H1 (cell line): ENCODE data around the gene HBEGF. TPM values are rescaled to one million over a fixed set of nuclear protein-coding genes. Genes with fewer than 3 reads are reported as not detected.

Experiments
- CTCF ChIA-PET: fragments of 300-600 bp; sonication (Branson Sonifier 250); formaldehyde crosslinking; loops from one replicate; lab custom pipeline; 2021; ENCODE audit not compliant: partially characterized antibody; lab: Charles Lee
- POLR2A ChIA-PET: fragments of 300-600 bp; sonication (Branson Sonifier 250); formaldehyde crosslinking; loops from one replicate; lab custom pipeline; 2021; ENCODE audit warnings: inconsistent platforms; ENCODE audit not compliant: partially characterized antibody; lab: Charles Lee
- DNase-seq, 2 experiments: peaks; one replicate each; pipeline versions ENCODE4 v3.0.0 to v3.0.0-alpha.2; 2010 to 2022; ENCODE audit warnings: low spot score in 2 of 2, low read depth in 1 of 2, mixed read lengths in 1 of 2
- FAIRE-seq: peaks from 2 replicates; lab custom pipeline; 2011; peaks lifted over from hg19 to GRCh38; lab: Jason Lieb, UNC
- H2AFZ ChIP-seq: 2 replicates; pipeline ENCODE4 v1.8.1; 2012; ENCODE audit warnings: low read length, inconsistent platforms
- H2AK5ac ChIP-seq: 2 replicates; pipeline ENCODE4 v1.6.1; 2013; ENCODE audit warnings: low read depth, low read length
- H2BK120ac ChIP-seq: replicated peaks from 2 replicates; pipeline ENCODE3; 2013; ENCODE audit warnings: low read depth, low read length, inconsistent platforms
- H2BK12ac ChIP-seq: 2 replicates; pipeline ENCODE4 v1.6.1; 2013; ENCODE audit warnings: low read depth, low read length
- H2BK15ac ChIP-seq: 2 replicates; pipeline ENCODE4 v1.6.1; 2013; ENCODE audit warnings: low read length
- H2BK20ac ChIP-seq: 2 replicates; pipeline ENCODE4 v1.6.1; 2013; ENCODE audit warnings: low read length
- H2BK5ac ChIP-seq: 2 replicates; pipeline ENCODE4 v1.6.1; 2013; ENCODE audit warnings: low read depth, low read length
- H3K14ac ChIP-seq: 2 replicates; pipeline ENCODE4 v1.6.1; 2013; ENCODE audit warnings: inconsistent platforms; ENCODE audit not compliant: insufficient read length
- H3K18ac ChIP-seq: 2 replicates; pipeline ENCODE4 v1.6.1; 2013; ENCODE audit warnings: low read length; ENCODE audit errors: extremely low read depth
- H3K23ac ChIP-seq: 2 replicates; pipeline ENCODE4 v1.6.1; 2013; ENCODE audit warnings: inconsistent platforms; ENCODE audit not compliant: insufficient read length
- H3K23me2 ChIP-seq: 2 replicates; pipeline ENCODE4 v1.6.1; 2013; ENCODE audit warnings: low read depth, low read length
- H3K27ac ChIP-seq: 2 replicates; pipeline ENCODE4 v1.6.1; 2011; ENCODE audit warnings: low read depth, low read length, inconsistent platforms
- H3K27me3 ChIP-seq, 4 experiments: replicated peaks in 1 of 4; 1 replicate in 1 of 4; 2 replicates in 3 of 4; pipeline versions ENCODE4 v1.6.1 to v1.8.1; 2011 to 2013; ENCODE audit warnings: low read length in 3 of 4, mild to moderate bottlenecking in 3 of 4, inconsistent platforms in 2 of 4, mixed read lengths in 2 of 4, moderate library complexity in 1 of 4; ENCODE audit not compliant: control insufficient read depth in 3 of 4, insufficient read depth in 3 of 4; ENCODE audit errors: extremely low read depth in 1 of 4
- H3K36me3 ChIP-seq, 4 experiments: 2 replicates each; pipeline versions ENCODE4 v1.6.1 to v1.8.1; 2011 to 2013; ENCODE audit warnings: mild to moderate bottlenecking in 4 of 4, low read length in 3 of 4, moderate library complexity in 2 of 4, control low read depth in 1 of 4, inconsistent platforms in 1 of 4; ENCODE audit not compliant: insufficient read depth in 4 of 4, control insufficient read depth in 2 of 4
- H3K4ac ChIP-seq: replicated peaks from 2 replicates; pipeline ENCODE3; 2013; ENCODE audit warnings: low read length, low read depth, mixed read lengths, inconsistent platforms; ENCODE audit not compliant: insufficient read length
- H3K4me1 ChIP-seq, 4 experiments: replicated peaks in 1 of 4; 1 replicate in 1 of 4; 2 replicates in 3 of 4; pipeline versions ENCODE4 v1.6.1 to v1.8.1; 2011 to 2013; ENCODE audit warnings: low read length in 3 of 4, inconsistent platforms in 2 of 4, mixed read lengths in 1 of 4; ENCODE audit not compliant: insufficient read depth in 4 of 4, control insufficient read depth in 3 of 4
- H3K4me2 ChIP-seq, 2 experiments: 2 replicates each; pipeline versions ENCODE4 v1.6.1 to v1.8.1; 2011 to 2013; ENCODE audit warnings: low read depth in 2 of 2, low read length in 2 of 2, control low read depth in 1 of 2, inconsistent platforms in 1 of 2, mild to moderate bottlenecking in 1 of 2; ENCODE audit not compliant: insufficient read depth in 1 of 2
- H3K4me3 ChIP-seq, 4 experiments: fragments of 200-600, 300-600 bp in 1 of 4; sonication (generic), shearing (Covaris generic), sonication (Bioruptor Twin) in 1 of 4; 2 replicates each; pipeline versions ENCODE4 v1.5.1 to v1.8.1; 2011 to 2016; ENCODE audit warnings: low read length in 4 of 4, low read depth in 3 of 4, control low read depth in 2 of 4, inconsistent platforms in 2 of 4, mild to moderate bottlenecking in 2 of 4, mixed read lengths in 1 of 4, moderate library complexity in 1 of 4; ENCODE audit not compliant: insufficient read depth in 2 of 4; ENCODE audit errors: extremely low read depth in 1 of 4
- H3K56ac ChIP-seq: replicated peaks from 2 replicates; pipeline ENCODE3; 2013; ENCODE audit warnings: low read depth, mild to moderate bottlenecking, mixed read lengths, low read length, inconsistent platforms; ENCODE audit not compliant: insufficient read length
- H3K79me1 ChIP-seq: 2 replicates; pipeline ENCODE4 v1.6.1; 2013; ENCODE audit warnings: low read depth, low read length, control low read depth
- H3K79me2 ChIP-seq, 2 experiments: 2 replicates each; pipeline versions ENCODE4 v1.6.1 to v1.8.1; 2012 to 2013; ENCODE audit warnings: low read length in 2 of 2, mild to moderate bottlenecking in 2 of 2, inconsistent platforms in 1 of 2; ENCODE audit not compliant: insufficient read depth in 2 of 2, control insufficient read depth in 1 of 2
- H3K9ac ChIP-seq, 4 experiments: replicated peaks in 1 of 4; 1 replicate in 1 of 4; 2 replicates in 3 of 4; pipeline versions ENCODE4 v1.6.1 to v1.8.1; 2011 to 2013; ENCODE audit warnings: low read depth in 3 of 4, low read length in 3 of 4, control low read depth in 2 of 4, mild to moderate bottlenecking in 2 of 4, moderate library complexity in 2 of 4, inconsistent platforms in 1 of 4; ENCODE audit errors: extremely low read depth in 1 of 4
- H3K9me3 ChIP-seq, 2 experiments: 2 replicates each; pipeline versions ENCODE4 v1.6.1 to v1.8.1; 2012 to 2013; ENCODE audit warnings: mild to moderate bottlenecking in 2 of 2, moderate library complexity in 2 of 2, control low read depth in 1 of 2, inconsistent platforms in 1 of 2, low read depth in 1 of 2, low read length in 1 of 2, mixed read lengths in 1 of 2; ENCODE audit not compliant: insufficient read depth in 2 of 2
- H4K20me1 ChIP-seq, 2 experiments: replicated peaks in 1 of 2; 2 replicates each; pipeline versions ENCODE3 to v1.8.1; 2011 to 2013; ENCODE audit warnings: inconsistent platforms in 2 of 2, low read length in 2 of 2, mild to moderate bottlenecking in 1 of 2; ENCODE audit not compliant: insufficient read depth in 2 of 2, control insufficient read depth in 1 of 2
- H4K5ac ChIP-seq: 2 replicates; pipeline ENCODE4 v1.6.1; 2013; ENCODE audit warnings: low read length, low read depth, mixed read lengths, inconsistent platforms; ENCODE audit not compliant: insufficient read length
- H4K8ac ChIP-seq: 2 replicates; pipeline ENCODE4 v1.8.0; 2013; ENCODE audit warnings: mild to moderate bottlenecking, moderate library complexity, low read length, inconsistent platforms; ENCODE audit not compliant: insufficient read depth; ENCODE audit errors: extremely low read depth
- H4K91ac ChIP-seq: replicated peaks from 2 replicates; pipeline ENCODE3; 2013; ENCODE audit warnings: low read length, mixed read lengths, inconsistent platforms; ENCODE audit not compliant: insufficient read length
- CBX8 ChIP-seq: fragments of 300-800, 300-1000 bp; sonication (generic); IDR thresholded peaks from 2 replicates; pipeline ENCODE4 v1.7.1; 2016; ENCODE audit warnings: low read depth, low read length, borderline replicate concordance
- EGR1 ChIP-seq: IDR thresholded peaks from 2 replicates; pipeline ENCODE4 v1.6.1; 2011; ENCODE audit warnings: low read depth, low read length, borderline replicate concordance
- NANOG ChIP-seq: IDR thresholded peaks from 2 replicates; pipeline ENCODE4 v1.6.1; 2011; ENCODE audit warnings: low read length, low read depth, mild to moderate bottlenecking, inconsistent platforms; ENCODE audit not compliant: insufficient read depth, poor library complexity, severe bottlenecking
- SUZ12 ChIP-seq: fragments of 200-600 bp; sonication (generic); IDR thresholded peaks from 2 replicates; pipeline ENCODE4 v1.6.1; 2012; ENCODE audit warnings: mild to moderate bottlenecking, inconsistent platforms, low read length, moderate library complexity, mixed read lengths
- TAF1 ChIP-seq: IDR thresholded peaks from 2 replicates; pipeline ENCODE4 v1.6.1; 2011; ENCODE audit warnings: mild to moderate bottlenecking, low read depth, low read length
- TEAD4 ChIP-seq: IDR thresholded peaks from 2 replicates; pipeline ENCODE4 v1.6.1; 2012; ENCODE audit warnings: low read depth, low read length, inconsistent platforms, mixed read lengths
- WGBS, 2 experiments: shearing (Covaris generic) in 1 of 2; methylation state at CpG; one replicate each; pipeline versions ENCODE4 v1.1.6 to v1.1.7; 2013 to 2015; ENCODE audit warnings: low lambda C conversion rate in 2 of 2, mixed read lengths in 2 of 2, inconsistent platforms in 1 of 2, low coverage in 1 of 2, missing lambda C conversion rate in 1 of 2; ENCODE audit not compliant: insufficient replicate concordance in 2 of 2, insufficient coverage in 1 of 2, insufficient read length in 1 of 2; ENCODE audit errors: extremely low coverage in 1 of 2, missing lambda C conversion rate in 1 of 2; 5-methylcytosine and 5-hydroxymethylcytosine counted together
- polyA plus RNA-seq, 7 experiments: library from polyadenylated mRNA; depleted of rRNA in 3 of 7; stranded (reverse) in 5 of 7; unstranded in 2 of 7; fragments of >200 nt in 5 of 7; fragments of 200-250 nt in 2 of 7; gene quantifications; 1 replicate in 5 of 7; 2 replicates in 1 of 7; 4 replicates in 1 of 7; pipeline versions ENCODE4 v1.2.1 to v1.2.3, GENCODE V29; 2011 to 2013; ENCODE audit warnings: missing spikeins in 2 of 7, mixed read lengths in 2 of 7
- total RNA-seq: library from RNA; stranded (reverse); fragmentation: NEBNext Ultra II Directional; extraction: Animal tissue kit (Norgen Biotek cat#: 25700); gene quantifications from 2 replicates; pipeline ENCODE4 v1.2.1, GENCODE V29; 2021
- TF ChIP-seq, protein P1 (sequence below): IDR thresholded peaks from 2 replicates; pipeline ENCODE4 v1.6.1; 2012; ENCODE audit warnings: inconsistent platforms
- TF ChIP-seq, protein P2 (sequence below), 3 experiments: IDR thresholded peaks; 1 replicate in 2 of 3; 2 replicates in 1 of 3; pipeline versions ENCODE4 v1.5.1 to v1.6.1; 2011; ENCODE audit warnings: low read length in 3 of 3, mild to moderate bottlenecking in 3 of 3, inconsistent platforms in 2 of 3, low read depth in 1 of 3, moderate library complexity in 1 of 3; ENCODE audit not compliant: insufficient read depth in 1 of 3; ENCODE audit errors: control extremely low read depth in 1 of 3
- TF ChIP-seq, protein P3 (sequence below): IDR thresholded peaks from 2 replicates; pipeline ENCODE4 v1.6.1; 2012; ENCODE audit warnings: inconsistent platforms
- TF ChIP-seq, protein P4 (sequence below): IDR thresholded peaks from 2 replicates; pipeline ENCODE4 v1.6.1; 2011; ENCODE audit warnings: low read depth, mild to moderate bottlenecking, low read length; ENCODE audit not compliant: insufficient read depth

The HBEGF gene
- total and polyA plus RNA-seq, 2 of the 8 experiments (the other 6 are each of a cell fraction or from before 2014, with no cell fraction given), result 2.4 to 2.5 TPM

DNA sequence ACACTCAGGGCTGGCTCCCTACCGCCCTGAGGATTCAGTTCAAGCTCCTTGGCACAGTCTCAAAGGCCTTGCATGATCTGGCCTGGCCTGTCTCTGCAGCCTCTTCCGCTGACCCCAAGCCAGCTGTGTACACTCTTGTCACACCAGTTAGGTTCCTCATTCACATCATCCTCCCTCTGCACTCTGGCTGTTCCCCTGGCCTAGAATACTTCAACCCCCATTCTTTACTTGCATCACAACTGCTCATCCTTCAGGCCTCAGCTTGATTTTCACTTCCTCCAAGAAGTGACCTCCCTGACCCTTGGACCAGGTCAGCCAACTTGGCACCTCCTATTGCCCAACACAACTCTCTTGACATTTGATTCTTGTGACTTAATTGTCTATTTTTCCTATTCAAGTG lies 24.6 kb downstream of the HBEGF start:
- no peaks in the 10 kb centered on the region; a peak in 1 of 7 replicates for H3K4me1 ChIP-seq
- 76% methylated on average over 2 of the region's 2 CpGs; no CpG with 5 or more reads in 1 of the 2 experiments for WGBS, 2 experiments
- no peak overlapping the region for H3K23ac ChIP-seq
- H2AK5ac ChIP-seq, result no peak overlapping the region
- no peak overlapping the region for H3K9ac ChIP-seq
- no peak overlapping the region for H3K4ac ChIP-seq
- ChIA-PET CTCF (interaction anchor here (0.5 to 14.2 kb wide), 10 partner anchors 13 to 371 kb away, joined by 3 to 102 read pairs (median 3); partner anchors contain the start of gene PFDN1), POLR2A (interaction anchor here (2.1 kb wide), 1 partner anchor 18 kb away, joined by 8 read pairs; the partner anchor contains the start of gene PFDN1)
- no peak overlapping the region for H3K4me2 ChIP-seq
- no peaks in the 10 kb centered on the region for H3K79me1 ChIP-seq
- no peak for DNase-seq
- H3K14ac ChIP-seq, result no peak overlapping the region
- no peak overlapping the region for H2BK20ac ChIP-seq
- no peaks in the 10 kb centered on the region for H3K23me2 ChIP-seq
- H2AFZ ChIP-seq, result no peak overlapping the region
- no peak overlapping the region for H4K91ac ChIP-seq
- FAIRE-seq, result no peak
- H3K18ac ChIP-seq, result no peak overlapping the region
- H3K79me2 ChIP-seq, result no peaks in the 10 kb centered on the region
- H4K20me1 ChIP-seq, result no peaks in the 10 kb centered on the region
- no peak overlapping the region for H2BK5ac ChIP-seq
- H2BK12ac ChIP-seq, result no peak overlapping the region
- H4K5ac ChIP-seq, result no peak overlapping the region
- H3K4me3 ChIP-seq, result no peak overlapping the region
- H3K9me3 ChIP-seq, result no peaks in the 10 kb centered on the region
- no peak overlapping the region for H4K8ac ChIP-seq
- H3K56ac ChIP-seq, result no peak overlapping the region
- no peak overlapping the region for H2BK120ac ChIP-seq
- no peaks in the 10 kb centered on the region for H3K27me3 ChIP-seq
- no peak overlapping the region for H3K27ac ChIP-seq
- H2BK15ac ChIP-seq, result no peak overlapping the region
- no peaks in the 10 kb centered on the region for H3K36me3 ChIP-seq
- TF ChIP-seq NANOG (no peak), TAF1 (no peak), SUZ12 (no peak), CBX8 (no peak), TEAD4 (no peak), EGR1 (no peak)
- TF ChIP-seq, protein P1, sequence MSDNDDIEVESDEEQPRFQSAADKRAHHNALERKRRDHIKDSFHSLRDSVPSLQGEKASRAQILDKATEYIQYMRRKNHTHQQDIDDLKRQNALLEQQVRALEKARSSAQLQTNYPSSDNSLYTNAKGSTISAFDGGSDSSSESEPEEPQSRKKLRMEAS, result no peak
- TF ChIP-seq, protein P2, sequence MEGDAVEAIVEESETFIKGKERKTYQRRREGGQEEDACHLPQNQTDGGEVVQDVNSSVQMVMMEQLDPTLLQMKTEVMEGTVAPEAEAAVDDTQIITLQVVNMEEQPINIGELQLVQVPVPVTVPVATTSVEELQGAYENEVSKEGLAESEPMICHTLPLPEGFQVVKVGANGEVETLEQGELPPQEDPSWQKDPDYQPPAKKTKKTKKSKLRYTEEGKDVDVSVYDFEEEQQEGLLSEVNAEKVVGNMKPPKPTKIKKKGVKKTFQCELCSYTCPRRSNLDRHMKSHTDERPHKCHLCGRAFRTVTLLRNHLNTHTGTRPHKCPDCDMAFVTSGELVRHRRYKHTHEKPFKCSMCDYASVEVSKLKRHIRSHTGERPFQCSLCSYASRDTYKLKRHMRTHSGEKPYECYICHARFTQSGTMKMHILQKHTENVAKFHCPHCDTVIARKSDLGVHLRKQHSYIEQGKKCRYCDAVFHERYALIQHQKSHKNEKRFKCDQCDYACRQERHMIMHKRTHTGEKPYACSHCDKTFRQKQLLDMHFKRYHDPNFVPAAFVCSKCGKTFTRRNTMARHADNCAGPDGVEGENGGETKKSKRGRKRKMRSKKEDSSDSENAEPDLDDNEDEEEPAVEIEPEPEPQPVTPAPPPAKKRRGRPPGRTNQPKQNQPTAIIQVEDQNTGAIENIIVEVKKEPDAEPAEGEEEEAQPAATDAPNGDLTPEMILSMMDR (IDR thresholded peaks at IDR 0.05; ENCODE audit: control extremely low read depth in 1 of 3, insufficient read depth in 1 of 3, low read depth in 1 of 3, low read length in 3 of 3), result no peak
- TF ChIP-seq, protein P3, sequence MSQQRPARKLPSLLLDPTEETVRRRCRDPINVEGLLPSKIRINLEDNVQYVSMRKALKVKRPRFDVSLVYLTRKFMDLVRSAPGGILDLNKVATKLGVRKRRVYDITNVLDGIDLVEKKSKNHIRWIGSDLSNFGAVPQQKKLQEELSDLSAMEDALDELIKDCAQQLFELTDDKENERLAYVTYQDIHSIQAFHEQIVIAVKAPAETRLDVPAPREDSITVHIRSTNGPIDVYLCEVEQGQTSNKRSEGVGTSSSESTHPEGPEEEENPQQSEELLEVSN, result no peak
- TF ChIP-seq, protein P4, sequence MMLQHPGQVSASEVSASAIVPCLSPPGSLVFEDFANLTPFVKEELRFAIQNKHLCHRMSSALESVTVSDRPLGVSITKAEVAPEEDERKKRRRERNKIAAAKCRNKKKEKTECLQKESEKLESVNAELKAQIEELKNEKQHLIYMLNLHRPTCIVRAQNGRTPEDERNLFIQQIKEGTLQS, result no peak
